ENCODE data around the gene VASH2. TPM values are rescaled to one million over a fixed set of nuclear protein-coding genes. Genes with fewer than 3 reads are reported as not detected.

The VASH2 gene
- total and polyA plus RNA-seq, 2 of the 4 experiments (the other 2 are of a cell fraction) = 0.90 to 1.2 TPM

GRCh38 chr1:212915245-212916091, 34.9 kb upstream of the VASH2 start (continued):
- TF ChIP-seq CTCF (conservative IDR thresholded peaks at IDR 0.05; ENCODE audit: low read depth, low read length) = peak; percentile 52
